ENCODE data around the gene SP110.

DNA sequence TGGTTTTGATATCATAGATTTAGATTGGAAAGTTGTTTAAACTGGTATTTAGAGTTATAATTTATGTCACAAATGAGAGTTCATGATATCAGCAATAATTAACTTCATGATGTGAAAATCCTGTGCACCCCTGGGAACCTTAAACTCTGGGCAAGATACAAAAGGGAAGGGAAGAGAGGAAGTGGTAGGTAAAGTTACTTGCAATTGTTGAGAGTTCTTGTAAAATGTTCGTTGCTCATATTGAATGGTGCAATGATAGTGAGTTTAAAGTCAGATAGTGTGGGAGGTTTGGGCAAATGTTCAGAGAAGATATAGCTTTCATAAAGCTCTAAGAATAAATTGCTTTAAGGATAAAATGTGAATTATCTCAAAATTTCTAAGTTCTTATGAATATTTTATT lies 75.4 kb downstream of the SP110 start:
- TF ChIP-seq EP300 (IDR thresholded peaks at IDR 0.05; ENCODE audit: borderline replicate concordance), result no peak
- TF ChIP-seq, protein P1, sequence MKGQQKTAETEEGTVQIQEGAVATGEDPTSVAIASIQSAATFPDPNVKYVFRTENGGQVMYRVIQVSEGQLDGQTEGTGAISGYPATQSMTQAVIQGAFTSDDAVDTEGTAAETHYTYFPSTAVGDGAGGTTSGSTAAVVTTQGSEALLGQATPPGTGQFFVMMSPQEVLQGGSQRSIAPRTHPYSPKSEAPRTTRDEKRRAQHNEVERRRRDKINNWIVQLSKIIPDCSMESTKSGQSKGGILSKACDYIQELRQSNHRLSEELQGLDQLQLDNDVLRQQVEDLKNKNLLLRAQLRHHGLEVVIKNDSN (IDR thresholded peaks at IDR 0.05), result no peak

Measured in Ishikawa (cell line).